ENCODE results near the gene MRPL38. TPM values are rescaled to one million over a fixed set of nuclear protein-coding genes. Genes with fewer than 3 reads are reported as not detected.
A peak's percentile ranks its signal among the peaks of the same experiment; 100 is the strongest.

Gene MRPL38
- total RNA-seq, 2 donors from 2014 or later, result 103 to 118 TPM

DNA sequence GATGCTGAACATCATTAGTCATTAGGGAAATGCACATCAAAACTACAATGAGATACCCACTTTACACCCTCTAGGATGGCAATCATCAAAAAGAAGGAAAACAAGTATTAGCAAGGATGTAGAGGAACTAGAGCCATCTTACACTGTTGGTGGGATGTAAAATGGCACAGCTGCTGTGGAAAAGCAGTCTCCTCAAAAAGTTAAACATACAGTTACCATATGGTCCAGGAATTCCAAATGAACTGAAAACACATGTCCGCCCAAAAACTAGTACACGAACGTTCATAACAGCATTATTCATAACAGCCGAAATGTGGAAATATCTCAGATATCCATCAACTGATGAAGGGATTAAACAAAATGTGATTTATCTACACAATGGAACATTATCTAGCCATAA, 29.1 kb upstream of the MRPL38 start:
- TF ChIP-seq, protein P1, sequence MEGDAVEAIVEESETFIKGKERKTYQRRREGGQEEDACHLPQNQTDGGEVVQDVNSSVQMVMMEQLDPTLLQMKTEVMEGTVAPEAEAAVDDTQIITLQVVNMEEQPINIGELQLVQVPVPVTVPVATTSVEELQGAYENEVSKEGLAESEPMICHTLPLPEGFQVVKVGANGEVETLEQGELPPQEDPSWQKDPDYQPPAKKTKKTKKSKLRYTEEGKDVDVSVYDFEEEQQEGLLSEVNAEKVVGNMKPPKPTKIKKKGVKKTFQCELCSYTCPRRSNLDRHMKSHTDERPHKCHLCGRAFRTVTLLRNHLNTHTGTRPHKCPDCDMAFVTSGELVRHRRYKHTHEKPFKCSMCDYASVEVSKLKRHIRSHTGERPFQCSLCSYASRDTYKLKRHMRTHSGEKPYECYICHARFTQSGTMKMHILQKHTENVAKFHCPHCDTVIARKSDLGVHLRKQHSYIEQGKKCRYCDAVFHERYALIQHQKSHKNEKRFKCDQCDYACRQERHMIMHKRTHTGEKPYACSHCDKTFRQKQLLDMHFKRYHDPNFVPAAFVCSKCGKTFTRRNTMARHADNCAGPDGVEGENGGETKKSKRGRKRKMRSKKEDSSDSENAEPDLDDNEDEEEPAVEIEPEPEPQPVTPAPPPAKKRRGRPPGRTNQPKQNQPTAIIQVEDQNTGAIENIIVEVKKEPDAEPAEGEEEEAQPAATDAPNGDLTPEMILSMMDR (conservative IDR thresholded peaks at IDR 0.05), result no peak
- H3K4me3 Mint-ChIP-seq, result no peak overlapping the region
- no peaks in the 10 kb centered on the region for H3K27me3 Mint-ChIP-seq (ENCODE audit: insufficient read depth)
- H3K27ac Mint-ChIP-seq, result no peak overlapping the region
- Histone ChIP-seq H3K4me3 (ENCODE audit: low read length) (no peak overlapping the region), H3K36me3 (ENCODE audit: control insufficient read depth, insufficient read depth, low read length) (no peaks in the 10 kb centered on the region), H3K27ac (ENCODE audit: low read depth, low read length) (no peak overlapping the region), H3K27me3 (ENCODE audit: control insufficient read depth, insufficient read depth, low read length, poor library complexity, severe bottlenecking) (no peaks in the 10 kb centered on the region), H3K9me3 (ENCODE audit: control insufficient read depth, low read length) (no peaks in the 10 kb centered on the region), H3K4me1 (ENCODE audit: control insufficient read depth, insufficient read depth, low read length) (no peaks in the 10 kb centered on the region), H3K9ac (ENCODE audit: extremely low read depth, low read length, poor library complexity, severe bottlenecking) (no peak overlapping the region)
- DNase-seq, result no peak
- H3K36me3 Mint-ChIP-seq (ENCODE audit: low read depth), result peaks cover 16% of the 10 kb centered on the region
- no peaks in the 10 kb centered on the region for H3K9me3 Mint-ChIP-seq
- H3K4me1 Mint-ChIP-seq, result no peaks in the 10 kb centered on the region
- WGBS, 2 experiments (ENCODE audit: insufficient coverage in 1 of 2, insufficient read length in 1 of 2), result 94% methylated on average over 4 of the region's 4 CpGs

DNA sequence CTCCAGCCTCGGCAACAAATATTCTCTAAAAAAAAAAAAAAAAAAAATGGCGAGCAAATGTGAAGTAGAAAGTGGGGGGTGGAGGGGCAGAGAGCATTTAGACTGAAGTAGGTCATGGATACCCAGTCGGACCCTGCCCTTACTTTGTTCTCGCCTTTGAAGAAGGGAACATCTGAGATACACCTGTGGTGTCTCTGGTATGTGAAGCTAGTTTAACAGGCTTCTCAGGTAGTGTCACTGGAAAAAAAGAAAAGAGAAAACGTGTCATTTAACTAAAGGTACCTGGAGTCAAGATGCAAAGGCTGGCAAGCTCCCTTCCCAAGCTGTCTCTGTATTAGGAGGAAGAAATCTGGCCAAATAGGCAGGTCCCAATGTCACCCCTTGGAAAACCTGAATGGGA, 28.2 kb upstream of the MRPL38 start:
- 91 to 94% methylated on average over 3 to 5 of the region's 5 CpGs for WGBS, 2 experiments (ENCODE audit: insufficient coverage in 1 of 2, insufficient read length in 1 of 2)
- H3K4me3 Mint-ChIP-seq, result no peak overlapping the region
- H3K4me3 ChIP-seq (ENCODE audit: low read length), result no peak overlapping the region
- no peak for DNase-seq
- no peak overlapping the region for H3K9ac ChIP-seq (ENCODE audit: extremely low read depth, low read length, poor library complexity, severe bottlenecking)
- TF ChIP-seq, protein P1 (conservative IDR thresholded peaks at IDR 0.05), result no peak
- H3K4me1 ChIP-seq (ENCODE audit: control insufficient read depth, insufficient read depth, low read length), result no peaks in the 10 kb centered on the region
- no peaks in the 10 kb centered on the region for H3K9me3 ChIP-seq (ENCODE audit: control insufficient read depth, low read length)
- no peak overlapping the region for H3K27ac Mint-ChIP-seq
- no peaks in the 10 kb centered on the region for H3K27me3 Mint-ChIP-seq (ENCODE audit: insufficient read depth)
- H3K9me3 Mint-ChIP-seq, result no peaks in the 10 kb centered on the region
- H3K36me3 ChIP-seq (ENCODE audit: control insufficient read depth, insufficient read depth, low read length), result peaks cover 2% of the 10 kb centered on the region
- no peaks in the 10 kb centered on the region for H3K27me3 ChIP-seq (ENCODE audit: control insufficient read depth, insufficient read depth, low read length, poor library complexity, severe bottlenecking)
- peaks cover 19% of the 10 kb centered on the region for H3K36me3 Mint-ChIP-seq (ENCODE audit: low read depth)
- no peak overlapping the region for H3K27ac ChIP-seq (ENCODE audit: low read depth, low read length)
- no peaks in the 10 kb centered on the region for H3K4me1 Mint-ChIP-seq

DNA sequence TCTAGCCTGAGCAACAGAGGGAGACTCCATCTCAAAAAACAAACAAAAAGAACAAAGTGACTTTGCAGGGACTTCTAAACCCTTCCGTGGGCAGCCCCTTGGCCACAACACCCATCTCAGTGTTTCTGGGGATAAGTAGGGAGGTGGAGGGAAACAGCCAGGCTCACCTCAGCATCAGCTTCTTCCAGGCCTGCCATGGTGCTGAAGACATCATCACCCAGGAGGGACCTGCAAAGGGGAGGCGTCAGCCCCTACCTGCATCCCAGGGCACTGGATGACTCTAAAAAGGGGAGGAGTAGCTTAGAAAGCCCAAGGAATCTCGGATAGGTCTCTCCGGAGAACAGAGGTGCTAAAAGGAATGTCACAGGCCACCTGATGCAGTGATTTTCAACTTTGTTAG, 26.4 kb upstream of the MRPL38 start:
- H3K9ac ChIP-seq (ENCODE audit: extremely low read depth, low read length, poor library complexity, severe bottlenecking), result no peak overlapping the region
- no peaks in the 10 kb centered on the region for H3K4me1 ChIP-seq (ENCODE audit: control insufficient read depth, insufficient read depth, low read length)
- Mint-ChIP-seq H3K27ac (no peak overlapping the region), H3K27me3 (ENCODE audit: insufficient read depth) (no peaks in the 10 kb centered on the region), H3K4me1 (no peaks in the 10 kb centered on the region), H3K36me3 (ENCODE audit: low read depth) (peaks cover 23% of the 10 kb centered on the region), H3K4me3 (no peak overlapping the region), H3K9me3 (no peaks in the 10 kb centered on the region)
- H3K9me3 ChIP-seq (ENCODE audit: control insufficient read depth, low read length), result no peaks in the 10 kb centered on the region
- peaks cover 5% of the 10 kb centered on the region for H3K36me3 ChIP-seq (ENCODE audit: control insufficient read depth, insufficient read depth, low read length)
- H3K4me3 ChIP-seq (ENCODE audit: low read length), result no peak overlapping the region
- DNase-seq, result peak; percentile 55
- H3K27me3 ChIP-seq (ENCODE audit: control insufficient read depth, insufficient read depth, low read length, poor library complexity, severe bottlenecking), result no peaks in the 10 kb centered on the region
- WGBS, 2 experiments (ENCODE audit: insufficient coverage in 1 of 2, insufficient read length in 1 of 2), result 79 to 87% methylated on average over 3 to 4 of the region's 4 CpGs
- H3K27ac ChIP-seq (ENCODE audit: low read depth, low read length), result no peak overlapping the region
- TF ChIP-seq, protein P1 (conservative IDR thresholded peaks at IDR 0.05), result no peak

All from endodermal cell (in vitro differentiated cells).